AG09309 (cell line): ENCODE data around the gene LDLRAD3.

Experiments
- DNase-seq: peaks from one replicate; pipeline ENCODE4 v3.0.0-alpha.2; 2010; ENCODE audit warnings: low read depth
- H3K4me3 ChIP-seq: 2 replicates; pipeline ENCODE4 v1.5.1; 2011; ENCODE audit warnings: mild to moderate bottlenecking, low read depth, low read length, moderate library complexity; ENCODE audit not compliant: control insufficient read depth
- TF ChIP-seq, protein P1 (sequence below): IDR thresholded peaks from 2 replicates; pipeline ENCODE4 v1.5.1; 2011; ENCODE audit warnings: mild to moderate bottlenecking, low read depth, low read length, inconsistent platforms; ENCODE audit not compliant: insufficient read depth, control insufficient read depth; ENCODE audit errors: missing control alignments

Gene LDLRAD3

DNA sequence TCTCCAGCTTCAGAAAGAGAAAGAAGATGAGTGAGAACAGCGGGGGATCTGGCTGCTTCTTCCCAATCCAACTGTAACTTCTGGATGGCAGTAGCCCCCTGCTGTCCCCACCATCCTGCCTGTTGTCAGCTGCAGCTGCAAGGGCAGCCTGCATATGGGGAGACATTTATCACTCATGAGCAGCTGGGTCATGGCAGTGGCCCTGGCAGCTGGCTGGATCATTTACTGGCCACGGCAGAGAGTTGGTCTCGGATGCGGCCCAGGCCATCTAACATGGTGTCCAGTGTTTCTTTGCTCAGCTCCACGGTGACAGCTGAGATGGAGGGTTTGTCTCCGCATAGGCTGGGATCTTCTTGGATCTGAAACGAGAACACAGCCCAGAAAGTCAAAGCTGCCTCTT is 330.6 kb downstream of the LDLRAD3 start:
- no peak overlapping the region for H3K4me3 ChIP-seq
- TF ChIP-seq, protein P1, sequence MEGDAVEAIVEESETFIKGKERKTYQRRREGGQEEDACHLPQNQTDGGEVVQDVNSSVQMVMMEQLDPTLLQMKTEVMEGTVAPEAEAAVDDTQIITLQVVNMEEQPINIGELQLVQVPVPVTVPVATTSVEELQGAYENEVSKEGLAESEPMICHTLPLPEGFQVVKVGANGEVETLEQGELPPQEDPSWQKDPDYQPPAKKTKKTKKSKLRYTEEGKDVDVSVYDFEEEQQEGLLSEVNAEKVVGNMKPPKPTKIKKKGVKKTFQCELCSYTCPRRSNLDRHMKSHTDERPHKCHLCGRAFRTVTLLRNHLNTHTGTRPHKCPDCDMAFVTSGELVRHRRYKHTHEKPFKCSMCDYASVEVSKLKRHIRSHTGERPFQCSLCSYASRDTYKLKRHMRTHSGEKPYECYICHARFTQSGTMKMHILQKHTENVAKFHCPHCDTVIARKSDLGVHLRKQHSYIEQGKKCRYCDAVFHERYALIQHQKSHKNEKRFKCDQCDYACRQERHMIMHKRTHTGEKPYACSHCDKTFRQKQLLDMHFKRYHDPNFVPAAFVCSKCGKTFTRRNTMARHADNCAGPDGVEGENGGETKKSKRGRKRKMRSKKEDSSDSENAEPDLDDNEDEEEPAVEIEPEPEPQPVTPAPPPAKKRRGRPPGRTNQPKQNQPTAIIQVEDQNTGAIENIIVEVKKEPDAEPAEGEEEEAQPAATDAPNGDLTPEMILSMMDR = no peak
- DNase-seq = no peak

DNA sequence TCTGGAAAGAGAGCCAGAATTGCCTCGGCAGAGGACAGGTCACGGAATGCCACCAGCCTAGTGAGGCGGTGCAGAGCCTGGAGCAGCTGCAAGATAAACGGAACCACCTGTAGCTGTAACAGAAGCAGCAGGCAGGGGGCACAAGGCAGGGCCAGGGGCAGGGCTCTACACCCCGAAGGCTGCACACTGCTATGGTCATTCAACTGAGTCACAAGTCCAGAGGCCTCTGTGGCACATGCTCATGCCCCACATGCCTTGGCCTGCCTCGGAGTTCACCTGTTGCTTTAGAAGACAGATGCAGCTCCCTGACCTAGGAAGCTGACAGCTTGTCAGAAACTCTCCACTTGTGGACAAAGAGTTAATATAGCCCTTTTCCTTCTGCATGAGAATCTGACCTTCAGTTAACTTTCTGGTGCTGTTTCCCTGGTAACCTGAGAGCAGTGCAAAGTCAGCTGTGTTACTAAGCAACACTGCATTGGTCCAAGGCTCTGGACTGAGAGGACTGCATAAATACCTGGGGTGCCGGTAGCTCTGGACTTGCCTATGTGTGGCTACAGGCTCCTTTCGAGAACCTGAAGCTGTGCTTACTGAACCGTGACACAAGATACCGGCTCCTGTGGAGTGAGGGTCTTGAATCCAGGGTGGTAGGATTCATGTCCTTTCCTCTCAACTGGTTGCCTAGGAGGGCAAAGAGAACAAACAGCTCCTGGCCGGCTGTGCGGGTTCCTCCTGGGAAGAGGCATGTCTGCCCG is 334.8 kb downstream of the LDLRAD3 start:
- no peak overlapping the region for H3K4me3 ChIP-seq
- DNase-seq = no peak
- TF ChIP-seq, protein P1 = no peak

DNA sequence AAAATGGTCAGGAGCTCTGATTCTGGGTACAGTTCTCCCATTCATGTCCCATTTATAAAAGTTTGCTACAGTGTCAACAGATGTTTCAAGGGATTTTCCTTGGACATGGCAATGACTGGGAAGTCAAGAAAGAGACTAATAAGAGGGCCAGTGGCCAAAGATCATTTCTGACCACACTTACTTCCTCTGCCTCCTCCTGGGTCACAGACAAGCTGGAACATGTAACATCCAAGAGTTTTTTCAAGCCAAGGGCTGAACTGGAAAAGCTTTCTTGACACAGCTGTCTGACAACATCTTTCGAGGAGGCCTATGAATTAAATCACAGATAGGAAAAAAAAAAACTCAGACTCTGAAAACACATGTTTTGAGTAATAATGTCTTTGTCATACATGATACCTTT is 336.7 kb downstream of the LDLRAD3 start:
- TF ChIP-seq, protein P1 = no peak
- no peak for DNase-seq
- no peak overlapping the region for H3K4me3 ChIP-seq
